NT2/D1 (cell line): ENCODE measurements around the gene SLC7A9.

Experiments
- SUZ12 ChIP-seq: IDR thresholded peaks from 2 replicates; pipeline ENCODE4 v1.6.1; 2011; ENCODE audit not compliant: insufficient read length, insufficient read depth; ENCODE audit errors: extremely low read depth
- YY1 ChIP-seq: IDR thresholded peaks from 2 replicates; pipeline ENCODE4 v1.6.1; 2011; ENCODE audit not compliant: insufficient read length, insufficient read depth
- ZNF274 ChIP-seq: IDR thresholded peaks from 2 replicates; pipeline ENCODE4 v1.6.1; 2011; ENCODE audit warnings: mild to moderate bottlenecking, low read depth, low read length

DNA sequence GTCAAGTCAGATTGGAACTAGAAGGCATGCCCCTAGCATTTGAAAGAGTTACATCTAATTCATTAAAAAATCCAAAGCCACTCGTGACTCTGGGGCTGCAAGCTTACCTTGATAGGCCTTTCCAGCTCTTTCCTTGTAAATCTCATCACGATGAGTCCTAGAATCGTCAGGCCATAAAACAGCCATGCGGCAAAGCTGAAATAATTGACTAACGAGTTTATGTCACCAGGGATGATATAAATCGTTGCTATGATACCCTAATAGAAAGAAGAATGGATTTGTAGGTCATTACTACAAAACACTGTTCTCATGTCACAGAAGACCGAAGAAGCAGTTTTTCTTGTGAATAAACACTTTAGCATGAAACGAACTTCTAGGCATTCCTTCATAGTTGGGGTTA lies 27.5 kb downstream of the SLC7A9 start:
- no peak for TF ChIP-seq YY1
- no peak for TF ChIP-seq ZNF274
- TF ChIP-seq SUZ12, result no peak
